Endothelial cell (in vitro differentiated cells): ENCODE measurements around the gene GATC. TPM values are rescaled to one million over a fixed set of nuclear protein-coding genes. Genes with fewer than 3 reads are reported as not detected.

Experiments used
- DNase-seq: peaks from one replicate; pipeline ENCODE4 v3.0.0; 2021; ENCODE audit warnings: low spot score
- H3K27ac Mint-ChIP-seq: one replicate; pipeline ENCODE4 v1.8.0; 2021; ENCODE audit warnings: mixed read lengths, inconsistent platforms; ENCODE audit not compliant: unreplicated experiment
- H3K27me3 Mint-ChIP-seq: one replicate; pipeline ENCODE4 v1.8.0; 2021; ENCODE audit warnings: mild to moderate bottlenecking, moderate library complexity, mixed read lengths, inconsistent platforms; ENCODE audit not compliant: unreplicated experiment
- H3K36me3 Mint-ChIP-seq: one replicate; pipeline ENCODE4 v1.8.0; 2021; ENCODE audit warnings: mild to moderate bottlenecking, low read depth, mixed read lengths, inconsistent platforms; ENCODE audit not compliant: unreplicated experiment
- H3K4me1 Mint-ChIP-seq: one replicate; pipeline ENCODE4 v1.8.0; 2021; ENCODE audit warnings: mild to moderate bottlenecking, mixed read lengths, inconsistent platforms; ENCODE audit not compliant: unreplicated experiment
- H3K4me3 Mint-ChIP-seq: one replicate; pipeline ENCODE4 v1.8.0; 2021; ENCODE audit warnings: mild to moderate bottlenecking, mixed read lengths, inconsistent platforms; ENCODE audit not compliant: unreplicated experiment
- H3K9me3 Mint-ChIP-seq: one replicate; pipeline ENCODE4 v1.8.0; 2021; ENCODE audit warnings: mixed read lengths, inconsistent platforms; ENCODE audit not compliant: unreplicated experiment
- total RNA-seq: library from RNA; stranded (reverse); fragmentation: NEBNext Ultra II Directional; extraction: Animal tissue kit (Norgen Biotek cat#: 25700); gene quantifications from one replicate; pipeline ENCODE4 v1.2.1, GENCODE V29; 2021; ENCODE audit not compliant: unreplicated experiment
- TF ChIP-seq, protein P1 (sequence below): fragments of 200-600 bp; sonication (generic); IDR thresholded peaks from one replicate; pipeline ENCODE4 v1.5.0; 2021; ENCODE audit warnings: antibody characterized with exemption; ENCODE audit not compliant: unreplicated experiment

GATC gene
- total RNA-seq, 1 donor from 2014 or later, result 25.5 TPM

DNA sequence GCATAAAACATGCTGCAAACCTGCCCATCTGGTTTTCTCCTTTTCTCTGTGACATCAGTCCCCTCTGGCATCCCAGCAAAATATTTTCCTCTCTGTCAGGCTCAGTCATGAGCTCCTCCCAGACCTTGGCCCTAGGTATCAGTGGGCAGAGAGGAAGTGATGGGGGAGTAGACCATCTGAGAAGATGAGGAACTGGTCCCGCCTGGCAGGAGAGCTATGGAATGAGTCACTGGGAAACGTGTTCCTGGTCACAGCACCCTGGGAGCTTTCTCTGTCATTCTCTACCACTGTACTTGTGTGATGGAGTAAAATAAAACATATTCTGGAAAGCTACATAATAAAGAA lies 28.3 kb downstream of the GATC start:
- Mint-ChIP-seq H3K4me1 (peaks cover 15% of the 10 kb centered on the region), H3K27me3 (peaks cover 6% of the 10 kb centered on the region), H3K36me3 (no peaks in the 10 kb centered on the region), H3K27ac (no peak overlapping the region), H3K9me3 (no peaks in the 10 kb centered on the region), H3K4me3 (no peak overlapping the region)
- TF ChIP-seq, protein P1, sequence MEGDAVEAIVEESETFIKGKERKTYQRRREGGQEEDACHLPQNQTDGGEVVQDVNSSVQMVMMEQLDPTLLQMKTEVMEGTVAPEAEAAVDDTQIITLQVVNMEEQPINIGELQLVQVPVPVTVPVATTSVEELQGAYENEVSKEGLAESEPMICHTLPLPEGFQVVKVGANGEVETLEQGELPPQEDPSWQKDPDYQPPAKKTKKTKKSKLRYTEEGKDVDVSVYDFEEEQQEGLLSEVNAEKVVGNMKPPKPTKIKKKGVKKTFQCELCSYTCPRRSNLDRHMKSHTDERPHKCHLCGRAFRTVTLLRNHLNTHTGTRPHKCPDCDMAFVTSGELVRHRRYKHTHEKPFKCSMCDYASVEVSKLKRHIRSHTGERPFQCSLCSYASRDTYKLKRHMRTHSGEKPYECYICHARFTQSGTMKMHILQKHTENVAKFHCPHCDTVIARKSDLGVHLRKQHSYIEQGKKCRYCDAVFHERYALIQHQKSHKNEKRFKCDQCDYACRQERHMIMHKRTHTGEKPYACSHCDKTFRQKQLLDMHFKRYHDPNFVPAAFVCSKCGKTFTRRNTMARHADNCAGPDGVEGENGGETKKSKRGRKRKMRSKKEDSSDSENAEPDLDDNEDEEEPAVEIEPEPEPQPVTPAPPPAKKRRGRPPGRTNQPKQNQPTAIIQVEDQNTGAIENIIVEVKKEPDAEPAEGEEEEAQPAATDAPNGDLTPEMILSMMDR, result no peak
- DNase-seq, result no peak

DNA sequence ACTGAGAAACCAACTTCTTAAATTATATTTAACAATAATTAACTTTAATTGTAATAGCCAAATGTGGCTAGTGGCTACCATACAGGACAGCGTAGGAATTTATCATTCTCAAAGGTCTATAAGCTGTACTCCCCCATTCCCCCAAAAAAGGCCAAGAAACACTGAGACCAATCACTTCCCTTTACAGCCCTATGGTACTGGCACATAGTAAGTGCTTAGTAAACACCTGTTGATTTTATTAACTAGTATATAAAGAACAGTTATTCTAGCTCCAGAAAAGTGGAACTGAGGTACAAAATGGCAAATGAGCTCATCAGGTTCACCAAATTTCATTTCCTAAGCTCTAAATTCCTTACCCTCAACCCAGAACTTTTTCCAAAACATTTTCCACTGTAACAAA lies 29.4 kb downstream of the GATC start:
- H3K27ac Mint-ChIP-seq, result no peak overlapping the region
- H3K27me3 Mint-ChIP-seq, result peaks cover 6% of the 10 kb centered on the region
- peaks cover 11% of the 10 kb centered on the region for H3K4me1 Mint-ChIP-seq
- H3K4me3 Mint-ChIP-seq, result no peak overlapping the region
- TF ChIP-seq, protein P1, result no peak
- no peaks in the 10 kb centered on the region for H3K9me3 Mint-ChIP-seq
- H3K36me3 Mint-ChIP-seq, result no peaks in the 10 kb centered on the region
- no peak for DNase-seq

DNA sequence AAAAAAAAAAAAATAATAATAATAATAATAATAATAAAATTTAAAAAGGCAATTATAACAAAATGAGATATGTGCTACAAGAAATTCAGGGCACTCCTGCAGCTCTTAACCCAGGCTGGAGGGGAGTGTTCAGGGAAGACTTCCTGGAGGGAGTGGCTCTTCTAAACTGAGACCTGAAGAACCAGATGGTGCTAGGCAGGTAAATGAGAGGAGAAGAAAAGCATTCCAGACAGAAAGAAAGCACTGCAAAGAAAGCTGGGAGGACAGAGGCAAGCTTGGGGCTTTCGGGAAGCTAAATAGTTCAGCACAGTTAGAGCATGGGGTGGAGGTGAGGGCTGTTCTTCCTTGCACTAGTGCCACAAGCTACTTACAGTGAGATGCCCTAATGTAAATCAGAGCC lies 33.2 kb downstream of the GATC start:
- H3K4me1 Mint-ChIP-seq, result peaks cover 11% of the 10 kb centered on the region
- H3K4me3 Mint-ChIP-seq, result no peak overlapping the region
- H3K9me3 Mint-ChIP-seq, result no peaks in the 10 kb centered on the region
- no peak overlapping the region for H3K27ac Mint-ChIP-seq
- TF ChIP-seq, protein P1, result no peak
- no peak for DNase-seq
- peaks cover 4% of the 10 kb centered on the region for H3K27me3 Mint-ChIP-seq
- peaks cover 3% of the 10 kb centered on the region for H3K36me3 Mint-ChIP-seq

DNA sequence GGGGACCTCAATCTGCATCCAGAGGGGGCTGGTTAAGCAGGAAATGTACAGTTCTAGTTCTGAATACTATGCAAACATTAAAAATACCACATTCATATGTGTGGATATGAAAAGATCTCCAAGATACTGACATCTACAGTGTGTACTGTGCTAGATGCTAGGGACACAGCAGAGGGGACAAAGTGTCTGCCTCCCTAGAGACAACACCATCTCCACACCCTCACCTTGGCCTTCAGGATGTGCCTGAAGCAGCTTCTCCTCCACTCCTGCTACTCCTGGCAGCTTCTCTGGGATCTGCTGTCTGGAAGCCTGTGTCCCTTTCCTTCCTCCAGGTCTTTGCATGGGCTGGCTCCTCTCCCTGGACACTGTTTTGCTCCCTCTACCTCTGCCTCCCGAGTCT lies 34.0 kb downstream of the GATC start:
- Mint-ChIP-seq H3K36me3 (peaks cover 3% of the 10 kb centered on the region), H3K4me1 (peaks cover 6% of the 10 kb centered on the region), H3K9me3 (no peaks in the 10 kb centered on the region), H3K27ac (no peak overlapping the region), H3K27me3 (peaks cover 4% of the 10 kb centered on the region), H3K4me3 (no peak overlapping the region)
- TF ChIP-seq, protein P1, result no peak
- DNase-seq, result no peak

DNA sequence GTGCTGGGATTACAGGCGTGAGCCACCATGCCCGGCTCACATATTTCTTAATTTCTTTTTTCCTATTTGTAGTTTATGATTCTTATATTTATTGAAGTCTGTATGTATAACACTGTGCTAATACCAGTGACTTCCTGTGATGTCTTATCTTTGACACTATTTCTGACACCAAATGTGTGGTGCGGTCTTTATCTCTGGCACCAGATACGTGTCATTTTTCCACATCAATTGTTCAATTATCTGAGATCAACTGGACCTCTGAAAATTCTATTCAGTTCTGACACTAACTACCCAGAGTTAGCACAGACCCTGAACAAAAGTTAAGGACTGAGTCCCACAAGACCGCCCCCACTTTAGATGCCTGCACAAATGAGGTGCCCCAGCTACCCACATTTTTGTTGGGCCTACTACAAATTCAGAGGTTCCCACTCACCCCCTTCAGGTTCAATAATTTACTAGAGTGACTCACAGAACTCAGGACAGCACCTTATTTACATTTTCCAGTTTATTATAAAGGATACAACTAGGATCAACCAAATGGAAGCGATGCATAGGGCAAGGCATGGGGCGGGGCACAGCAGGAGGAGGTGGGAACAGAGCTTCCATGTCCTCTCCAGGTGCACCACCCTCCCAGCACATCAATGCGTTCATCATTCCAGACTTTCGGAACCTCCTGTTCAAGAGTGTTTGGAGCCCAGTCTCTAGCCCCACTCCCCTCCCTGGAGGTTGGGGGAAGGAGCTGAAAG lies 35.0 kb downstream of the GATC start:
- DNase-seq, result no peak
- no peak overlapping the region for H3K4me3 Mint-ChIP-seq
- H3K9me3 Mint-ChIP-seq, result no peaks in the 10 kb centered on the region
- H3K36me3 Mint-ChIP-seq, result peaks cover 3% of the 10 kb centered on the region
- TF ChIP-seq, protein P1, result no peak
- H3K4me1 Mint-ChIP-seq, result peaks cover 2% of the 10 kb centered on the region
- H3K27ac Mint-ChIP-seq, result no peak overlapping the region
- peaks cover 4% of the 10 kb centered on the region for H3K27me3 Mint-ChIP-seq
